Left kidney (tissue), 2 donors: Measurements from ENCODE around the gene CD93. TPM values are rescaled to one million over a fixed set of nuclear protein-coding genes. Genes with fewer than 3 reads are reported as not detected.

Source experiments
- DNase-seq: peaks from one replicate; pipeline ENCODE4 v3.0.0-alpha.2; 2013
- polyA plus RNA-seq: library from polyadenylated mRNA; unstranded; fragments of 120-200 nt; gene quantifications from one replicate; pipeline ENCODE4 v1.2.1, GENCODE V29; 2013; ENCODE audit not compliant: insufficient read length

The CD93 gene
- polyA plus RNA-seq, 1 donor, result 37.9 TPM

- DNase-seq, result no peak
These were observed 35.7 kb upstream of the CD93 start for GRCh38 chr20:23121751-23122320.

GRCh38 chr20:23120936-23121750 lies 35.0 kb upstream of the CD93 start:
- DNase-seq, result no peak

GRCh38 chr20:23120261-23120660 lies 34.1 kb upstream of the CD93 start:
- no peak for DNase-seq

- no peak for DNase-seq
These were observed 33.5 kb upstream of the CD93 start for GRCh38 chr20:23119456-23120216.

- no peak for DNase-seq
These were observed 32.6 kb upstream of the CD93 start for GRCh38 chr20:23118766-23119165.

- no peak for DNase-seq
These were observed 32.0 kb upstream of the CD93 start for GRCh38 chr20:23118144-23118543.

- DNase-seq, result no peak
These were observed 31.6 kb upstream of the CD93 start for GRCh38 chr20:23117738-23118137.

- no peak for DNase-seq
These were observed 30.4 kb upstream of the CD93 start for GRCh38 chr20:23116311-23117089.

- DNase-seq, result no peak
These were observed 29.7 kb upstream of the CD93 start for GRCh38 chr20:23115822-23116221.

GRCh38 chr20:23114448-23115082 lies 28.4 kb upstream of the CD93 start:
- DNase-seq, result no peak

GRCh38 chr20:23114018-23114417 lies 27.9 kb upstream of the CD93 start:
- DNase-seq, result no peak

GRCh38 chr20:23112595-23112994 lies 26.5 kb upstream of the CD93 start:
- DNase-seq, result no peak

- no peak for DNase-seq
These were observed 25.8 kb upstream of the CD93 start for GRCh38 chr20:23111944-23112342.

- no peak for DNase-seq
These were observed 25.3 kb upstream of the CD93 start for GRCh38 chr20:23111307-23111943.

GRCh38 chr20:23108871-23109270 lies 22.7 kb upstream of the CD93 start:
- DNase-seq, result no peak

GRCh38 chr20:23107466-23107865 lies 21.3 kb upstream of the CD93 start:
- DNase-seq, result no peak

GRCh38 chr20:23106271-23106851 lies 20.2 kb upstream of the CD93 start:
- no peak for DNase-seq

- no peak for DNase-seq
These were observed 19.1 kb upstream of the CD93 start for GRCh38 chr20:23105193-23105592.

- no peak for DNase-seq
These were observed 17.3 kb upstream of the CD93 start for GRCh38 chr20:23103284-23104018.
